Measurements from ENCODE around the gene TUBD1.
"Not testable (repeated sequence)": the region's sequence is repeated elsewhere in the genome, so short reads cannot be mapped to it uniquely, and the experiment has no call there.

Gene TUBD1

GRCh38 chr17:59892924-59893675 lies at the start of gene TUBD1, which contains the start of gene RPS6KB1:
TSS of gene TUBD1 (minus strand) at chr17:59892943. CDS start at chr17:59891002, 1,941 bp downstream.
TSS of gene RPS6KB1 (plus strand) at chr17:59893121. CDS start at chr17:59893185, 64 bp downstream.
- DNase-seq: peak; percentile 70 to 98 (median 91)

- DNase-seq: no peak
Observed at GRCh38 chr17:59941131-59941530, 48.4 kb upstream of the TUBD1 start.

- DNase-seq: not testable (repeated sequence)
Observed at GRCh38 chr17:59940697-59941096, 48.0 kb upstream of the TUBD1 start.

- not testable (repeated sequence) for DNase-seq
Observed at GRCh38 chr17:59933317-59933716, 40.6 kb upstream of the TUBD1 start.

- DNase-seq: not testable (repeated sequence)
Observed at GRCh38 chr17:59930768-59931167, 38.0 kb upstream of the TUBD1 start.

GRCh38 chr17:59930121-59930520 lies 37.4 kb upstream of the TUBD1 start:
- DNase-seq: not testable (repeated sequence)

- not testable (repeated sequence) for DNase-seq
Observed at GRCh38 chr17:59920637-59921036, 27.9 kb upstream of the TUBD1 start.

- no peak for DNase-seq
Observed at GRCh38 chr17:59916446-59916845, 23.7 kb upstream of the TUBD1 start.

- DNase-seq: peak in 1 of 51 donors; percentile 17
Observed at GRCh38 chr17:59914274-59914854, 21.6 kb upstream of the TUBD1 start.

GRCh38 chr17:59907467-59907866 lies 14.7 kb upstream of the TUBD1 start:
- no peak for DNase-seq

- DNase-seq: no peak
Observed at GRCh38 chr17:59903455-59903854, 10.7 kb upstream of the TUBD1 start.

- no peak for DNase-seq
Observed at GRCh38 chr17:59901604-59902003, 8.9 kb upstream of the TUBD1 start.

- DNase-seq: no peak
Observed at GRCh38 chr17:59899099-59899498, 6.4 kb upstream of the TUBD1 start.

- no peak for DNase-seq
Observed at GRCh38 chr17:59897090-59897489, 4.3 kb upstream of the TUBD1 start.

- peak in 3 of 51 donors; percentile 31 to 42 (median 40) for DNase-seq
Observed at GRCh38 chr17:59893676-59894100, 945 bp upstream of the TUBD1 start.

GRCh38 chr17:59892251-59892923 lies 356 bp downstream of the TUBD1 start:
- DNase-seq: peak in 20 of 51 donors; percentile 28 to 77 (median 58)

- no peak for DNase-seq
Observed at GRCh38 chr17:59890720-59891119, 2.0 kb downstream of the TUBD1 start.

- DNase-seq: no peak
Observed at GRCh38 chr17:59888145-59888750, 4.5 kb downstream of the TUBD1 start.

- no peak for DNase-seq
Observed at GRCh38 chr17:59884861-59885260, 7.9 kb downstream of the TUBD1 start.

GRCh38 chr17:59878624-59879023 lies 14.1 kb downstream of the TUBD1 start:
- no peak for DNase-seq

- no peak for DNase-seq
Observed at GRCh38 chr17:59877965-59878364, 14.8 kb downstream of the TUBD1 start.

- no peak for DNase-seq
Observed at GRCh38 chr17:59876107-59876506, 16.6 kb downstream of the TUBD1 start.
